Measurements from ENCODE around the gene PI4K2A.
A peak's percentile ranks its signal among the peaks of the same experiment; 100 is the strongest.

GRCh38 chr10:97612386-97612785 lies 28.1 kb upstream of the PI4K2A start:
- TF ChIP-seq BRD4 (CRISPR knock-in tag; IDR thresholded peaks at IDR 0.05) = no peak
- peak; percentile 72 for TF ChIP-seq CTCF (CRISPR knock-in tag; IDR thresholded peaks at IDR 0.05)
- no peak for TF ChIP-seq IRX3 (CRISPR knock-in tag; IDR thresholded peaks at IDR 0.05; ENCODE audit: borderline replicate concordance, low read depth)
- no peak for TF ChIP-seq NFE2L1 (CRISPR knock-in tag; IDR thresholded peaks at IDR 0.05; ENCODE audit: borderline replicate concordance)
